Endothelial cell of umbilical vein (primary cell): ENCODE measurements around the gene ELOVL1. TPM values are rescaled to one million over a fixed set of nuclear protein-coding genes. Genes with fewer than 3 reads are reported as not detected.

Experiments
- BruUV-seq: library from RNA; stranded (reverse); fragments of 400-500 nt; replicated peaks from 2 replicates; lab custom pipeline; 2021; lab: Mats Ljungman, UMichigan
- CTCF ChIA-PET: fragments of 300-600, 350-600 bp; sonication (Branson Sonifier 250); formaldehyde crosslinking; loops from one replicate; lab custom pipeline; 2021; ENCODE audit warnings: antibody characterized with exemption, inconsistent platforms; lab: Charles Lee
- POLR2A ChIA-PET: fragments of 300-600, 350-600 bp; sonication (Branson Sonifier 250); formaldehyde crosslinking; loops from one replicate; lab custom pipeline; 2021; ENCODE audit warnings: antibody characterized with exemption, inconsistent platforms; lab: Charles Lee
- DNase-seq: peaks from one replicate; pipeline ENCODE4 v3.0.0-alpha.2; 2011; ENCODE audit warnings: low read depth, low spot score
- FAIRE-seq: peaks from 2 replicates; lab custom pipeline; 2011; peaks lifted over from hg19 to GRCh38; lab: Jason Lieb, UNC
- H2AFZ ChIP-seq: 2 replicates; pipeline ENCODE4 v1.6.0; 2012; ENCODE audit warnings: low read depth, low read length, control low read depth, inconsistent platforms
- H3K27ac ChIP-seq: 2 replicates; pipeline ENCODE4 v1.5.1; 2011; ENCODE audit warnings: low read depth, mild to moderate bottlenecking, control low read depth, low read length, moderate library complexity; ENCODE audit not compliant: insufficient read depth
- H3K27me3 ChIP-seq, 2 experiments: 2 replicates each; pipeline versions ENCODE4 v1.6.0 to v1.6.1; 2011; ENCODE audit warnings: low read length in 2 of 2, mixed read lengths in 1 of 2; ENCODE audit not compliant: control insufficient read depth in 2 of 2, insufficient read depth in 2 of 2
- H3K36me3 ChIP-seq, 2 experiments: 2 replicates in 1 of 2; 3 replicates in 1 of 2; pipeline ENCODE4 v1.5.1; 2011; ENCODE audit warnings: low read length in 2 of 2, mild to moderate bottlenecking in 1 of 2, moderate library complexity in 1 of 2; ENCODE audit not compliant: control insufficient read depth in 2 of 2, insufficient read depth in 2 of 2; ENCODE audit errors: extremely low read depth in 1 of 2
- H3K4me1 ChIP-seq: 3 replicates; pipeline ENCODE4 v1.5.1; 2011; ENCODE audit warnings: mild to moderate bottlenecking, low read length; ENCODE audit not compliant: control insufficient read depth, insufficient read depth; ENCODE audit errors: extremely low read depth
- H3K4me2 ChIP-seq: 2 replicates; pipeline ENCODE4 v1.6.1; 2011; ENCODE audit warnings: low read length, control low read depth, mixed read lengths; ENCODE audit not compliant: insufficient read depth
- H3K4me3 ChIP-seq, 3 experiments: fragments of 200-600 bp in 1 of 3; sonication (generic), shearing (Covaris generic) in 1 of 3; replicated peaks in 1 of 3; 2 replicates each; pipeline ENCODE4 v1.5.1; 2011 to 2016; ENCODE audit warnings: control low read depth in 3 of 3, low read length in 3 of 3, mild to moderate bottlenecking in 2 of 3, inconsistent platforms in 1 of 3, low read depth in 1 of 3, moderate library complexity in 1 of 3; ENCODE audit not compliant: insufficient read depth in 1 of 3
- H3K79me2 ChIP-seq: 2 replicates; pipeline ENCODE4 v1.6.0; 2012; ENCODE audit warnings: low read length, inconsistent platforms; ENCODE audit not compliant: control insufficient read depth, insufficient read depth
- H3K9ac ChIP-seq: replicated peaks from 2 replicates; pipeline ENCODE3; 2011; ENCODE audit warnings: low read length, control low read depth; ENCODE audit not compliant: insufficient read depth; ENCODE audit errors: extremely low read depth
- H3K9me1 ChIP-seq: replicated peaks from 3 replicates; pipeline ENCODE4 v1.6.0; 2011; ENCODE audit warnings: mild to moderate bottlenecking, low read length; ENCODE audit not compliant: control insufficient read depth, insufficient read depth; ENCODE audit errors: extremely low read depth
- H3K9me3 ChIP-seq: replicated peaks from 2 replicates; pipeline ENCODE4 v1.5.1; 2012; ENCODE audit warnings: low read length, inconsistent platforms; ENCODE audit not compliant: control insufficient read depth, insufficient read depth
- H4K20me1 ChIP-seq: replicated peaks from 2 replicates; pipeline ENCODE3; 2011; ENCODE audit warnings: mild to moderate bottlenecking, low read length; ENCODE audit not compliant: control insufficient read depth, insufficient read depth; ENCODE audit errors: extremely low read depth
- EZH2 ChIP-seq: IDR thresholded peaks from 2 replicates; pipeline ENCODE4 v1.6.1; 2012; ENCODE audit warnings: borderline replicate concordance, low read depth, mild to moderate bottlenecking, moderate library complexity, low read length, inconsistent platforms; ENCODE audit not compliant: severe bottlenecking
- FOS ChIP-seq: IDR thresholded peaks from 2 replicates; pipeline ENCODE4 v1.6.1; 2011; ENCODE audit warnings: mild to moderate bottlenecking, low read length, moderate library complexity, borderline replicate concordance; ENCODE audit not compliant: insufficient read depth
- GATA2 ChIP-seq: IDR thresholded peaks from 2 replicates; pipeline ENCODE4 v1.7.0; 2011; ENCODE audit warnings: low read depth, mild to moderate bottlenecking, moderate library complexity, mixed read lengths, low read length; ENCODE audit not compliant: insufficient read length, insufficient read depth
- JUN ChIP-seq: IDR thresholded peaks from 2 replicates; pipeline ENCODE4 v1.6.1; 2011; ENCODE audit warnings: borderline replicate concordance, low read depth; ENCODE audit not compliant: insufficient read length, insufficient read depth
- POLR2A ChIP-seq: IDR thresholded peaks from 2 replicates; pipeline ENCODE4 v1.6.1; 2012; ENCODE audit warnings: low read depth, mild to moderate bottlenecking, control low read depth, low read length
- POLR2AphosphoS5 ChIP-seq: IDR thresholded peaks from 2 replicates; pipeline ENCODE4 v1.6.1; 2012; ENCODE audit warnings: low read depth, mild to moderate bottlenecking, control low read depth, low read length, moderate library complexity; ENCODE audit not compliant: insufficient read depth
- dilution Hi-C: fragments of 300-500 bp; cut with MboI; formaldehyde crosslinking; loops from one replicate; pipeline ENCODE4 v1.15.0; 2019; ENCODE audit warnings: low sequenced_read_pairs; ENCODE audit not compliant: extremely low pct_ligation_motif_present
- intact Hi-C: fragments of 100-400 bp; cut with micrococcal nuclease; formaldehyde crosslinking; loops from one replicate; pipeline ENCODE4 v1.10.0; 2022
- polyA plus RNA-seq, 4 experiments: library from polyadenylated mRNA; depleted of rRNA in 3 of 4; stranded (reverse) in 3 of 4; unstranded in 1 of 4; fragments of >200 nt; gene quantifications; 2 replicates each; pipeline versions ENCODE4 v1.2.1 to v1.2.3, GENCODE V29; 2011 to 2012; ENCODE audit warnings: missing spikeins in 1 of 4
- total RNA-seq: library from RNA; stranded (reverse); gene quantifications from 2 replicates; pipeline ENCODE4 v1.2.3, GENCODE V29; 2021
- TF ChIP-seq, protein P1 (sequence below), 2 donors: IDR thresholded peaks; 1 replicate in 1 of 2; 2 replicates in 1 of 2; pipeline ENCODE4 v1.5.1; 2011; ENCODE audit warnings: low read length in 2 of 2, mild to moderate bottlenecking in 2 of 2, moderate library complexity in 2 of 2, control low read depth in 1 of 2, inconsistent platforms in 1 of 2, low read depth in 1 of 2; ENCODE audit not compliant: insufficient read depth in 1 of 2; ENCODE audit errors: extremely low read depth in 1 of 2

ELOVL1 gene
- total and polyA plus RNA-seq, 2 donors (not counting 3 experiments of a cell fraction or from before 2014, with no cell fraction given), result 134 to 303 TPM

DNA sequence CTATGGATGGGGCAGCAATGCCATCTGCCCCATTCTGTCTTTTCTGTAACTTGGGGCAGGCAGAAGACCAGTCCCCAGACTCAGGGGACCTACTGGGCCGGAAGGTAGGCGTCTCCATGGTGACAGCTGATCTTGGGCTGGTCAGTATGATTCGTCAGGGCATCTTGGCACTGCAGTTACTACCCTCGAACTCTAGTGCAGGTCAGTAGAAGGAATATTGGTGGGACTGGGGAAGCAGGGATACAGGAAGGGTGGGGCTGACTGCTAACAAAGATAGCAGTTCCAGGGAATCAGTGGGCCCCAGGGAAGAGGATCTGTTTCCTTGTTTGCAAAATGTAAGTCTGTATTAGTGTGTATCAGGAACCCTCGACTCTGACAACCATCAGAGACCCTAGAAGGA lies 48.1 kb upstream of the ELOVL1 start:
- no peaks in the 10 kb centered on the region for H3K79me2 ChIP-seq
- no peaks in the 10 kb centered on the region for H4K20me1 ChIP-seq
- peaks cover 7% of the 10 kb centered on the region for H3K4me1 ChIP-seq
- no peaks in the 10 kb centered on the region for H3K9me1 ChIP-seq
- BruUV-seq, result no TSS peak
- H3K9ac ChIP-seq, result no peak overlapping the region
- H3K4me3 ChIP-seq, result no peak overlapping the region
- H3K27me3 ChIP-seq, result no peaks in the 10 kb centered on the region
- POLR2A ChIA-PET, result interaction anchor here (1.6 kb wide), 1 partner anchor 27 kb away, joined by 3 read pairs; no protein-coding TSS in a partner anchor
- DNase-seq, result no peak
- H2AFZ ChIP-seq, result no peak overlapping the region
- H3K27ac ChIP-seq, result no peak overlapping the region
- CTCF ChIA-PET, result interaction anchor here (1.8 to 6.9 kb wide), 5 partner anchors 10 to 209 kb away, joined by 8 to 269 read pairs (median 15); partner anchors contain the start of genes MED8 and SZT2
- TF ChIP-seq, protein P1, sequence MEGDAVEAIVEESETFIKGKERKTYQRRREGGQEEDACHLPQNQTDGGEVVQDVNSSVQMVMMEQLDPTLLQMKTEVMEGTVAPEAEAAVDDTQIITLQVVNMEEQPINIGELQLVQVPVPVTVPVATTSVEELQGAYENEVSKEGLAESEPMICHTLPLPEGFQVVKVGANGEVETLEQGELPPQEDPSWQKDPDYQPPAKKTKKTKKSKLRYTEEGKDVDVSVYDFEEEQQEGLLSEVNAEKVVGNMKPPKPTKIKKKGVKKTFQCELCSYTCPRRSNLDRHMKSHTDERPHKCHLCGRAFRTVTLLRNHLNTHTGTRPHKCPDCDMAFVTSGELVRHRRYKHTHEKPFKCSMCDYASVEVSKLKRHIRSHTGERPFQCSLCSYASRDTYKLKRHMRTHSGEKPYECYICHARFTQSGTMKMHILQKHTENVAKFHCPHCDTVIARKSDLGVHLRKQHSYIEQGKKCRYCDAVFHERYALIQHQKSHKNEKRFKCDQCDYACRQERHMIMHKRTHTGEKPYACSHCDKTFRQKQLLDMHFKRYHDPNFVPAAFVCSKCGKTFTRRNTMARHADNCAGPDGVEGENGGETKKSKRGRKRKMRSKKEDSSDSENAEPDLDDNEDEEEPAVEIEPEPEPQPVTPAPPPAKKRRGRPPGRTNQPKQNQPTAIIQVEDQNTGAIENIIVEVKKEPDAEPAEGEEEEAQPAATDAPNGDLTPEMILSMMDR (IDR thresholded peaks at IDR 0.05; ENCODE audit: extremely low read depth in 1 of 2, insufficient read depth in 1 of 2, low read depth in 1 of 2, low read length in 2 of 2), result no peak
- TF ChIP-seq EZH2 (no peak), POLR2AphosphoS5 (no peak), JUN (no peak), GATA2 (no peak), POLR2A (no peak), FOS (no peak)
- dilution Hi-C loops (loop anchor here (25.0 kb wide), 1 partner anchor 179 kb away; no protein-coding TSS in a partner anchor), intact Hi-C loops (loop anchor here (2.0 kb wide), 3 partner anchors 47 to 113 kb away; partner anchors contain the start of gene ELOVL1)
- no peak overlapping the region for H3K4me2 ChIP-seq
- no peaks in the 10 kb centered on the region for H3K9me3 ChIP-seq
- no peak for FAIRE-seq
- peaks cover 5 to 24% of the 10 kb centered on the region in 2 experiments for H3K36me3 ChIP-seq
